Measurements from ENCODE around the gene ITGA1. TPM values are rescaled to one million over a fixed set of nuclear protein-coding genes. Genes with fewer than 3 reads are reported as not detected.

The ITGA1 gene
- total and polyA plus RNA-seq, 2 of the 13 experiments (the other 11 are each of a cell fraction or from before 2014, with no cell fraction given) = 23.1 to 28.6 TPM

- TF ChIP-seq ZBTB4 (CRISPR knock-in tag; IDR thresholded peaks at IDR 0.05; ENCODE audit: borderline replicate concordance) (peak; percentile 61; the same call in 1 of the 2 replicates), ZFP82 (CRISPR knock-in tag; IDR thresholded peaks at IDR 0.05; ENCODE audit: borderline replicate concordance) (no peak), GATAD2A (CRISPR knock-in tag; IDR thresholded peaks at IDR 0.05) (peak; percentile 59; the same call in 1 of the 2 replicates), SALL1 (CRISPR knock-in tag; IDR thresholded peaks at IDR 0.05) (peak; percentile 87), TCF12 (IDR thresholded peaks at IDR 0.05) (no peak), TCF12 (CRISPR knock-in tag; IDR thresholded peaks at IDR 0.05) (peak; percentile 84), NONO (IDR thresholded peaks at IDR 0.05) (no peak), NONO (CRISPR knock-in tag; conservative IDR thresholded peaks at IDR 0.05) (peak; percentile 77), SKI (IDR thresholded peaks at IDR 0.05; ENCODE audit: partially characterized antibody) (peak; percentile 86), DMAP1 (CRISPR knock-in tag; IDR thresholded peaks at IDR 0.05) (peak; percentile 69), AKNA (CRISPR knock-in tag; IDR thresholded peaks at IDR 0.05; ENCODE audit: borderline replicate concordance) (no peak), TARDBP (CRISPR knock-in tag; IDR thresholded peaks at IDR 0.05) (peak; percentile 15; the same call in 1 of the 2 replicates), ZNF547 (CRISPR knock-in tag; IDR thresholded peaks at IDR 0.05) (no peak; the same call in 1 of the 2 replicates), SP4 (CRISPR knock-in tag; IDR thresholded peaks at IDR 0.05) (peak; percentile 19; the same call in 1 of the 2 replicates), ZNF496 (CRISPR knock-in tag; IDR thresholded peaks at IDR 0.05; ENCODE audit: insufficient replicate concordance) (no peak), PHF8 (CRISPR knock-in tag; IDR thresholded peaks at IDR 0.05) (peak; percentile 59), CAMTA2 (CRISPR knock-in tag; IDR thresholded peaks at IDR 0.05; ENCODE audit: borderline replicate concordance) (peak; percentile 35; the same call in 1 of the 2 replicates), MAFK (conservative IDR thresholded peaks at IDR 0.05 in 1 of 2, IDR thresholded peaks at IDR 0.05 in 1 of 2; ENCODE audit: low read length in 2 of 2) (no peak), SP1 (IDR thresholded peaks at IDR 0.05) (no peak), SP1 (CRISPR knock-in tag; IDR thresholded peaks at IDR 0.05) (0 out of 2 replicates have a peak, but pooled peaks have one; percentile 43), ZNF83 (CRISPR knock-in tag; IDR thresholded peaks at IDR 0.05; ENCODE audit: borderline replicate concordance) (no peak), ZNF777 (CRISPR knock-in tag; IDR thresholded peaks at IDR 0.05) (peak; percentile 94), ZNF136 (CRISPR knock-in tag; IDR thresholded peaks at IDR 0.05; ENCODE audit: low read depth) (0 out of 2 replicates have a peak, but pooled peaks have one; percentile 67)
Measured at GRCh38 chr5:52787600-52788504, at the start of gene ITGA1, which contains the start of gene PELO (continued).

All from HepG2 (cell line).